MCF 10A (cell line): Measurements from ENCODE around the gene PRRC2B. TPM values are rescaled to one million over a fixed set of nuclear protein-coding genes. Genes with fewer than 3 reads are reported as not detected.

ENCODE experiments used
- BruUV-seq: library from RNA; stranded (reverse); fragments of 400-500 nt; replicated peaks from 2 replicates; lab custom pipeline; 2021; lab: Mats Ljungman, UMichigan
- CTCF ChIA-PET: fragments of 300-600 bp; sonication (Branson Sonifier 250); formaldehyde crosslinking; extraction: SDS; loops from one replicate; lab custom pipeline; 2021; ENCODE audit warnings: antibody characterized with exemption, inconsistent platforms; lab: Yijun Ruan, JAX
- POLR2A ChIA-PET: fragments of 300-600, 350-650 bp; sonication (Branson Sonifier 250); formaldehyde crosslinking; extraction: SDS; loops from one replicate; lab custom pipeline; 2020; ENCODE audit warnings: antibody characterized with exemption, inconsistent platforms; lab: Yijun Ruan, JAX
- DNase-seq: peaks from one replicate; pipeline ENCODE4 v3.0.0-alpha.2; 2018; ENCODE audit not compliant: unreplicated experiment
- H3K27ac Mint-ChIP-seq: one replicate; pipeline ENCODE4 v1.8.0; 2022; ENCODE audit warnings: mild to moderate bottlenecking, low read depth, mixed read lengths; ENCODE audit not compliant: unreplicated experiment
- H3K27me3 Mint-ChIP-seq: one replicate; pipeline ENCODE4 v1.8.0; 2022; ENCODE audit warnings: mixed read lengths; ENCODE audit not compliant: insufficient read depth, unreplicated experiment
- H3K36me3 Mint-ChIP-seq: one replicate; pipeline ENCODE4 v1.8.0; 2022; ENCODE audit warnings: mild to moderate bottlenecking, moderate library complexity, mixed read lengths; ENCODE audit not compliant: insufficient read depth, unreplicated experiment
- H3K4me1 Mint-ChIP-seq: one replicate; pipeline ENCODE4 v1.8.0; 2022; ENCODE audit warnings: mixed read lengths; ENCODE audit not compliant: insufficient read depth, unreplicated experiment
- H3K4me3 Mint-ChIP-seq: one replicate; pipeline ENCODE4 v1.8.0; 2022; ENCODE audit warnings: mild to moderate bottlenecking, moderate library complexity, mixed read lengths; ENCODE audit not compliant: unreplicated experiment
- H3K9me3 Mint-ChIP-seq: one replicate; pipeline ENCODE4 v1.8.0; 2022; ENCODE audit warnings: mixed read lengths; ENCODE audit not compliant: unreplicated experiment
- CTCF ChIP-seq: fragments of 200-600 bp; IDR thresholded peaks from one replicate; pipeline ENCODE4 v1.8.0; 2022; ENCODE audit warnings: antibody characterized with exemption, mild to moderate bottlenecking; ENCODE audit not compliant: unreplicated experiment
- intact Hi-C: fragments of 100-400 bp; cut with micrococcal nuclease; formaldehyde crosslinking; loops from 2 replicates; pipeline ENCODE4 v1.14.1; 2022
- total RNA-seq: library from RNA; stranded (reverse); gene quantifications from 2 replicates; pipeline ENCODE4 v1.2.3, GENCODE V29; 2022

Gene PRRC2B
- total RNA-seq, 1 experiment from 2014 or later, result 186 TPM

GRCh38 chr9:131407717-131408195 is 13.9 kb downstream of the PRRC2B start:
- H3K36me3 Mint-ChIP-seq, result peaks cover 29% of the 10 kb centered on the region
- peak overlapping the region; percentile 49 for H3K27ac Mint-ChIP-seq
- intact Hi-C loops, result no loop called here
- peak overlapping the region; percentile 54 for H3K4me3 Mint-ChIP-seq
- peaks cover 63% of the 10 kb centered on the region for H3K4me1 Mint-ChIP-seq
- no TSS peak for BruUV-seq
- no peaks in the 10 kb centered on the region for H3K27me3 Mint-ChIP-seq
- TF ChIP-seq CTCF, result peak; percentile 23
- no peaks in the 10 kb centered on the region for H3K9me3 Mint-ChIP-seq
- peak; percentile 67 for DNase-seq
- ChIA-PET POLR2A (interaction anchor here (0.6 to 4.2 kb wide), 10 partner anchors 10 to 95 kb away, joined by 3 to 41 read pairs (median 4); no protein-coding TSS in a partner anchor), CTCF (interaction anchor here (0.6 to 2.8 kb wide), 10 partner anchors 9 to 63 kb away, joined by 3 to 22 read pairs (median 3); no protein-coding TSS in a partner anchor)

- TF ChIP-seq CTCF, result no peak
- intact Hi-C loops, result no loop called here
- no peaks in the 10 kb centered on the region for H3K9me3 Mint-ChIP-seq
- H3K4me1 Mint-ChIP-seq, result peaks cover 67% of the 10 kb centered on the region
- H3K36me3 Mint-ChIP-seq, result peaks cover 35% of the 10 kb centered on the region
- no peak overlapping the region for H3K27ac Mint-ChIP-seq
- BruUV-seq, result no TSS peak
- POLR2A ChIA-PET, result no interaction called here
- H3K4me3 Mint-ChIP-seq, result no peak overlapping the region
- no peaks in the 10 kb centered on the region for H3K27me3 Mint-ChIP-seq
- CTCF ChIA-PET, result interaction anchor here (1.0 kb wide), 1 partner anchor 71 kb away, joined by 3 read pairs; no protein-coding TSS in a partner anchor
- no peak for DNase-seq
Observed at GRCh38 chr9:131409458-131409992, 15.6 kb downstream of the PRRC2B start.

- POLR2A ChIA-PET, result interaction anchor here (0.7 to 1.2 kb wide), 2 partner anchors 13 kb away, joined by 3 to 13 read pairs; no protein-coding TSS in a partner anchor
- peaks cover 31% of the 10 kb centered on the region for H3K36me3 Mint-ChIP-seq
- no TSS peak for BruUV-seq
Observed at GRCh38 chr9:131410044-131410491, 16.2 kb downstream of the PRRC2B start.

More at GRCh38 chr9:131410044-131410491, 16.2 kb downstream of the PRRC2B start:
- Mint-ChIP-seq H3K27ac (no peak overlapping the region), H3K9me3 (no peaks in the 10 kb centered on the region), H3K27me3 (no peaks in the 10 kb centered on the region), H3K4me1 (peaks cover 64% of the 10 kb centered on the region), H3K4me3 (no peak overlapping the region)
- no peak for DNase-seq
- intact Hi-C loops, result no loop called here
- no peak for TF ChIP-seq CTCF
- CTCF ChIA-PET, result interaction anchor here (0.5 to 1.0 kb wide), 3 partner anchors 70 to 1733 kb away, joined by 3 read pairs; no protein-coding TSS in a partner anchor
